Measurements from ENCODE around the gene PROM1. TPM values are rescaled to one million over a fixed set of nuclear protein-coding genes. Genes with fewer than 3 reads are reported as not detected.
A peak's percentile ranks its signal among the peaks of the same experiment; 100 is the strongest.

The PROM1 gene
- total and polyA plus RNA-seq, 4 experiments from 2014 or later, result not detected

DNA sequence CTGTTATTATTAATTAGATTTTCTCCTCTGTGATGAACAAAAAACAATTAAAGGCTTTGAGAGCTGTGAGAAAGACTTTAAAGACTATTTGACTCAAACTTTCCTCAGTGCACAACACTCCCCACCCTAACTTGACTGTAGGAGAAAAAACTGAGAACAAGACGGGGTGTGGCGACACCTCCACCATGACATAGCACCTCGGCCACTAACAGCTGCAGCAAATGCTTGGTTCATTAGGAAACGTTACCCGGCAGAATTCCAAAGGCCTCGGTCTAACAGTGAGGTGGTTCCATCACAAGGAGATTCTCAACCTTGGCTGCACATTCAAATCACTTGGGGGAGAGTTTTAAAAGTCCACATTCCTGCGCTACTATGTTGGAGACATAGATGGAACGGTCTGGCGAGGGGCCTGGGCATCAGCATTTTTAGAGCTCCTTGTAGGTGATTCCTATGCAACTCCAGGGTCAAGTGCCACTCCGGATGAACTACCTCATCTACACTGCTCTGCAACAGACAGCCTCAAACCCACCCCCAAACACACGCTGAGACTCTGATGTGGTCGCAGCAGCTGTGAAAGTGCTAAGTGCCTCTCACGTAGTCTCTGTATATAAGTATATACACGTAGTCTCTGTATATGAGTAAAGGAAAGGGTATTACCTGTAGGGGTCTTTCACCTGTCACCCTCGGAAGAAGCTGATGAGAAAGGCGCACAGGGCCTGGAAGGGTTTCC, 121.9 kb downstream of the PROM1 start:
- Mint-ChIP-seq H3K36me3 (no peaks in the 10 kb centered on the region), H3K27ac (peak overlapping the region in 2 of 7 donors; percentile 3 to 48), H3K9me3 (peaks cover 0 to 7% (median 2%) of the 10 kb centered on the region in 8 donors), H3K4me1 (peaks cover 0 to 6% (median 5%) of the 10 kb centered on the region in 4 donors), H3K4me3 (peak overlapping the region in 2 of 8 donors; percentile 39 to 70), H3K27me3 (peaks cover 7 to 11% of the 10 kb centered on the region in 2 donors)
- Histone ChIP-seq H3K27me3 (ENCODE audit: insufficient read depth, low read length) (no peaks in the 10 kb centered on the region), H3K4me3 (ENCODE audit: low read length in 2 of 2) (no peak overlapping the region), H3K36me3 (ENCODE audit: insufficient read depth, low read length) (no peaks in the 10 kb centered on the region), H3K4me1 (ENCODE audit: insufficient read depth, low read length) (no peaks in the 10 kb centered on the region), H3K9me3 (ENCODE audit: control insufficient read depth in 1 of 2, low read length in 2 of 2) (no peaks in the 10 kb centered on the region), H3K27ac (ENCODE audit: low read depth, low read length) (no peak overlapping the region)
- no peak for DNase-seq
- POLR2A ChIA-PET (ENCODE audit: partially characterized antibody), result no interaction called here
- intact Hi-C loops (cut with micrococcal nuclease), result no loop called here
- CTCF ChIA-PET (ENCODE audit: partially characterized antibody), result interaction anchor here (1.1 to 1.3 kb wide), 2 partner anchors 10 to 157 kb away, joined by 3 read pairs; no protein-coding TSS in a partner anchor

DNA sequence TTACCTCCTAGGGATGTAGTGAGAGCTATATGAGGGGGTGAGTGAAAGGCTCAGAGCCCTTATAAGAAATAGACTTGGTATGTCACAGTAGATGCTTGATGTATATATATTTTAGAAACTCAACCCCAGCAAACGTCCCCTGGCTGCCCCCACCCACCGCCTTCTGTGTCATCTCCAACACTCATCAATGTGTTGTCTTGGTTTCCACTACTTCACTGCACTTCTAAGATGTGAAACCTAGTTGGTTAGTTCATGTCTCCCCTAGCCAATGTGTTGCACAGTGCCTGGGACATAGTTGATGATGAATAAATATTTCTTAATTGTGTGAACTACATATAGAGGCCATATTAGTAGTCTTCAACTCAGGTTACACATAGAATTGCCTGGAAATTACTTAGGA, 125.3 kb downstream of the PROM1 start:
- H3K4me3 ChIP-seq (ENCODE audit: low read length in 2 of 2), result no peak overlapping the region
- DNase-seq, result no peak
- intact Hi-C loops (cut with micrococcal nuclease), result no loop called here
- H3K4me1 Mint-ChIP-seq, result peaks cover 0 to 10% (median 7%) of the 10 kb centered on the region in 4 donors
- no peak overlapping the region for H3K27ac Mint-ChIP-seq
- H3K36me3 ChIP-seq (ENCODE audit: insufficient read depth, low read length), result no peaks in the 10 kb centered on the region
- H3K27me3 Mint-ChIP-seq, result peaks cover 6 to 8% of the 10 kb centered on the region in 2 donors
- no peaks in the 10 kb centered on the region for H3K36me3 Mint-ChIP-seq
- no peaks in the 10 kb centered on the region for H3K27me3 ChIP-seq (ENCODE audit: insufficient read depth, low read length)
- no peaks in the 10 kb centered on the region for H3K4me1 ChIP-seq (ENCODE audit: insufficient read depth, low read length)
- H3K9me3 Mint-ChIP-seq, result no peaks in the 10 kb centered on the region
- H3K9me3 ChIP-seq (ENCODE audit: control insufficient read depth in 1 of 2, low read length in 2 of 2), result no peaks in the 10 kb centered on the region
- H3K27ac ChIP-seq (ENCODE audit: low read depth, low read length), result no peak overlapping the region
- H3K4me3 Mint-ChIP-seq, result no peak overlapping the region
- CTCF ChIA-PET (ENCODE audit: partially characterized antibody), result interaction anchor here (0.8 to 1.1 kb wide), 3 partner anchors 15 to 1708 kb away, joined by 3 read pairs; no protein-coding TSS in a partner anchor
- POLR2A ChIA-PET (ENCODE audit: partially characterized antibody), result no interaction called here

DNA sequence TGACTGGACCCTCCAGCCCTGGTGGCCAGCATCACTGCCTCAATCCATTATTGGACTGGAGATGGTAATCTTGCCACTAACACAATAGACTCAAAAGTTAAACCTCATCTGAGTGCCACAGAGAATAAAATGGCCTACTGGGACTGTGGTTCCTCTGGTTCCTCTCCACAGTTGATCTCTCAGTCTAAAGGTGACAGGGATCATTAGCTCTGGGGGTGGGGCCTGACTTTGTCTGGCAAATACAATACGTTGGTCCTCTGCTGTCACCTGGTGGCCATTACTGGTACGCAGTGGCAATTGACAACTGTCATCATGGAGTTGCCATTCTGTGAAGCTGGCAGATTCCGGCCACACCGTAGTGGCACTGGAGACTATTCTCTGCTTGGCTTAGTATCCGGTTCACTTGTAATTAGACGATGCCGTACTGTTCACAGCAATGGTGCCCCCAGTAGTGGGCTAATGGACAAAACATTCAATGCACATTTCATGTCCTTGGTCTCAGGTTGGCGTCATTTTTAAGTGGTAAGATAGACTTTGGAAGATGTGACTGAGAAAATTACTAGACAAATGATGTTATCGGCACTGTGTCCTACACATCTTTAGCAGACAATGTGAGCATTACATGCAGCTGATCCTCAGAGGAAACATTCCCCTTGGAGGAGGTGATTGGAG, 127.5 kb downstream of the PROM1 start:
- Histone ChIP-seq H3K36me3 (ENCODE audit: insufficient read depth, low read length) (no peaks in the 10 kb centered on the region), H3K27ac (ENCODE audit: low read depth, low read length) (no peak overlapping the region), H3K4me3 (ENCODE audit: low read length in 2 of 2) (no peak overlapping the region), H3K27me3 (ENCODE audit: insufficient read depth, low read length) (no peaks in the 10 kb centered on the region), H3K4me1 (ENCODE audit: insufficient read depth, low read length) (no peaks in the 10 kb centered on the region), H3K9me3 (ENCODE audit: control insufficient read depth in 1 of 2, low read length in 2 of 2) (no peaks in the 10 kb centered on the region)
- no peaks in the 10 kb centered on the region for H3K9me3 Mint-ChIP-seq
- peaks cover 6 to 8% of the 10 kb centered on the region in 2 donors for H3K27me3 Mint-ChIP-seq
- no peaks in the 10 kb centered on the region for H3K36me3 Mint-ChIP-seq
- no peak overlapping the region for H3K4me3 Mint-ChIP-seq
- no peak overlapping the region for H3K27ac Mint-ChIP-seq
- ChIA-PET CTCF (ENCODE audit: partially characterized antibody) (interaction anchor here (0.5 to 3.0 kb wide), 16 partner anchors 14 to 724 kb away, joined by 3 to 30 read pairs (median 3); partner anchors contain the start of gene FGFBP1), POLR2A (ENCODE audit: partially characterized antibody) (no interaction called here)
- intact Hi-C loops (cut with micrococcal nuclease), result loop anchor here (1.0 to 2.0 kb wide), 3 partner anchors 74 to 478 kb away; no protein-coding TSS in a partner anchor
- DNase-seq, result peak; percentile 57 to 75 (median 65)
- peaks cover 0 to 5% (median 3%) of the 10 kb centered on the region in 4 donors for H3K4me1 Mint-ChIP-seq

DNA sequence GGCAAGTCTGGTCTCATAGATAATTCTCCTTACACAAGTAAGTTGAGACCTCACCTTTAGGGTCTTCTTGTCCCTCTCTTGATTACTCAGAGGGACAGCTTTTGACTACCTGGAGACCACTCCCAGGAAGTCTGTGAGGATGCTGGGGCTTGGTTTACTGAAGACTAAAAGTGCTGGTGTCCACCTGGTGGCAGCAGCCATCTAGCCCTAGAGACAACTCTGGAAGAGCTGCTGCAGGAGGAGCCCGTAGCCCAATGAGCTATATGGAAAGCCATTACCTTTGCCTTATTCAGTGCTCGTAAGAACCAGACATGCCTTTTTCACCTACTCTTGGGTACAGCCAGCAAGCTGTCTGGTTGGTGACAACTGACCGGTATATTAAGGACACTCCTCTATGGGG, 128.2 kb downstream of the PROM1 start:
- POLR2A ChIA-PET (ENCODE audit: partially characterized antibody), result no interaction called here
- no peak overlapping the region for H3K27ac Mint-ChIP-seq
- intact Hi-C loops (cut with micrococcal nuclease), result loop anchor here (1.0 to 2.0 kb wide), 3 partner anchors 73 to 477 kb away; no protein-coding TSS in a partner anchor

DNA sequence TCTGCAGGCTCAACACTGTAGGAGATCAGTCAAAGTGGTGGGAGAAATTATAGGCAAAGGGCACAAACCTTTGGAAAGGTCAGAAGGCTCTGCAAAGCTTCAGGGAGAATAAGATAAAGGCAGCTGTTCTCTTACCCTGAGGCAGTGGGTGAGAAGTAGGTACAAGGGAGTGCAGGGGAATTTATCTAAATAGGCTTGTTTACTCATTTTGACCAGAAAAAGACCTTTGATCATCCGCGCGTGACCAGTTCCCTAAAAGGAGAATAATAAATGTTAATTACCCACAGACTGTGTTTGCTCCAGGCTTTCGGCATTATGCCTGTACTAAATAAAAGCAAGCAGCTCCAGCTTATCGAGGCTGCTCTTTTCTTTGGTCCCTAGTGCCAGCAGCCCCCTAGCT, 130.2 kb downstream of the PROM1 start:
- H3K4me3 ChIP-seq (ENCODE audit: low read length in 2 of 2), result no peak overlapping the region
- ChIA-PET CTCF (ENCODE audit: partially characterized antibody) (interaction anchor here (1.6 to 1.9 kb wide), 3 partner anchors 10 to 221 kb away, joined by 5 to 6 read pairs (median 6); no protein-coding TSS in a partner anchor), POLR2A (ENCODE audit: partially characterized antibody) (no interaction called here)
- H3K4me1 ChIP-seq (ENCODE audit: insufficient read depth, low read length), result no peaks in the 10 kb centered on the region
- Mint-ChIP-seq H3K9me3 (no peaks in the 10 kb centered on the region), H3K27ac (no peak overlapping the region), H3K27me3 (peaks cover 0 to 7% of the 10 kb centered on the region in 2 donors), H3K4me1 (peaks cover 0 to 4% (median 3%) of the 10 kb centered on the region in 4 donors), H3K36me3 (no peaks in the 10 kb centered on the region), H3K4me3 (no peak overlapping the region)
- H3K9me3 ChIP-seq (ENCODE audit: control insufficient read depth in 1 of 2, low read length in 2 of 2), result no peaks in the 10 kb centered on the region
- no peak for DNase-seq
- no peaks in the 10 kb centered on the region for H3K36me3 ChIP-seq (ENCODE audit: insufficient read depth, low read length)
- intact Hi-C loops (cut with micrococcal nuclease), result no loop called here
- no peak overlapping the region for H3K27ac ChIP-seq (ENCODE audit: low read depth, low read length)
- no peaks in the 10 kb centered on the region for H3K27me3 ChIP-seq (ENCODE audit: insufficient read depth, low read length)

More for the DNA sequence above, 128.2 kb downstream of the PROM1 start:
- no peaks in the 10 kb centered on the region for H3K27me3 ChIP-seq (ENCODE audit: insufficient read depth, low read length)
- H3K27ac ChIP-seq (ENCODE audit: low read depth, low read length), result no peak overlapping the region
- no peaks in the 10 kb centered on the region for H3K9me3 ChIP-seq (ENCODE audit: control insufficient read depth in 1 of 2, low read length in 2 of 2)
- H3K36me3 ChIP-seq (ENCODE audit: insufficient read depth, low read length), result no peaks in the 10 kb centered on the region
- no peak overlapping the region for H3K4me3 ChIP-seq (ENCODE audit: low read length in 2 of 2)
- DNase-seq, result no peak
- Mint-ChIP-seq H3K4me1 (peaks cover 0 to 4% (median 3%) of the 10 kb centered on the region in 4 donors), H3K4me3 (no peak overlapping the region), H3K9me3 (no peaks in the 10 kb centered on the region), H3K27me3 (peaks cover 6 to 8% of the 10 kb centered on the region in 2 donors), H3K36me3 (no peaks in the 10 kb centered on the region)
- CTCF ChIA-PET (ENCODE audit: partially characterized antibody), result interaction anchor here (0.5 to 3.0 kb wide), 15 partner anchors 13 to 723 kb away, joined by 3 to 30 read pairs (median 3); partner anchors contain the start of gene FGFBP1
- no peaks in the 10 kb centered on the region for H3K4me1 ChIP-seq (ENCODE audit: insufficient read depth, low read length)

DNA sequence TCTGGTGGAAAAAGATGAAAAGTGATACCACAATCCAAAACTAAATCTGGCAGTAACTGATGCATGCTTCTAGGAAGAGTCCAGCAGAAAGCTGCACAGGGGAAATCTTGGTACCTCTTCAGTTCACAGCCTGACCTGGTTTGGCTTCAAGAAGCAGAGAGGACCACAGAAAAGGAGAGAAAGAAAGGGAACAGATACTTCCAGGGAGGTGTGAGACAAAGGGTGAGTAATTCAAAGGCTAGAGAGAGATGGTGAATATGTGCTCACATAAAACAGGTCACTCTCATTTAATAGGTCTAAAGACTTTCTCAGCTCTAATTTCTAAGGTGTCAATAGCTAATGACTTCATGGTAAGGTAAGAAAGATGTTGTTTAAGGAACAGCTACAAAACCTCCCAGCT, 132.0 kb downstream of the PROM1 start:
- POLR2A ChIA-PET (ENCODE audit: partially characterized antibody), result no interaction called here
- H3K9me3 Mint-ChIP-seq, result no peaks in the 10 kb centered on the region
- no peak overlapping the region for H3K4me3 ChIP-seq (ENCODE audit: low read length in 2 of 2)
- no peaks in the 10 kb centered on the region for H3K4me1 ChIP-seq (ENCODE audit: insufficient read depth, low read length)
- no peaks in the 10 kb centered on the region for H3K36me3 ChIP-seq (ENCODE audit: insufficient read depth, low read length)
- no peak overlapping the region for H3K27ac Mint-ChIP-seq
- peaks cover 0 to 5% of the 10 kb centered on the region in 2 donors for H3K27me3 Mint-ChIP-seq
- CTCF ChIA-PET (ENCODE audit: partially characterized antibody), result interaction anchor here (1.4 to 1.9 kb wide), 2 partner anchors 9 to 219 kb away, joined by 3 to 6 read pairs; no protein-coding TSS in a partner anchor
- DNase-seq, result no peak
- no peak overlapping the region for H3K27ac ChIP-seq (ENCODE audit: low read depth, low read length)
- H3K9me3 ChIP-seq (ENCODE audit: control insufficient read depth in 1 of 2, low read length in 2 of 2), result no peaks in the 10 kb centered on the region
- H3K27me3 ChIP-seq (ENCODE audit: insufficient read depth, low read length), result no peaks in the 10 kb centered on the region
- no peaks in the 10 kb centered on the region for H3K36me3 Mint-ChIP-seq
- H3K4me3 Mint-ChIP-seq, result no peak overlapping the region
- intact Hi-C loops (cut with micrococcal nuclease), result no loop called here
- peaks cover 0 to 4% (median 3%) of the 10 kb centered on the region in 4 donors for H3K4me1 Mint-ChIP-seq

DNA sequence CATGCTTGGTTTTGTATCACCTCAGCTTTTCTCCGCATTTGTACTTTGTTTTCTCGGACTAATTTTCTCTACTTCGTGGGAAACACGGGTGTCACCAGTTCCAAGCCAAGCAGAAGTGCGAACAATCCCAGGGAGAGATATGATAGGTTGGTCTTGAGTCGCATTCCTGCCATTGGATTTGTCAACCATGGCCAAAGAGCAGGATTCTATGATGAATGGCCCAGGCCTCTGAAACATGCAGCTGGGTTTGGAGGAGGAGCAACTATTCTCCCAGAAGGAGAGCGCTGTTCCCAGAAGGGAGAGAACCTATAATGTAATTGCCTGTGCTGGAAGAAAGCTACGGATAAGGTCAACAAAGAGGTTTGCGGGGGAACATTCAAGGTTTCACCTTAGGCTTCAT, 135.0 kb downstream of the PROM1 start:
- no peaks in the 10 kb centered on the region for H3K9me3 Mint-ChIP-seq
- CTCF ChIA-PET (ENCODE audit: partially characterized antibody), result interaction anchor here (1.2 kb wide), 1 partner anchor 143 kb away, joined by 4 read pairs; no protein-coding TSS in a partner anchor

More for the DNA sequence above, 135.0 kb downstream of the PROM1 start:
- Histone ChIP-seq H3K27ac (ENCODE audit: low read depth, low read length) (no peak overlapping the region), H3K9me3 (ENCODE audit: control insufficient read depth in 1 of 2, low read length in 2 of 2) (no peaks in the 10 kb centered on the region), H3K36me3 (ENCODE audit: insufficient read depth, low read length) (no peaks in the 10 kb centered on the region), H3K4me1 (ENCODE audit: insufficient read depth, low read length) (no peaks in the 10 kb centered on the region), H3K27me3 (ENCODE audit: insufficient read depth, low read length) (no peaks in the 10 kb centered on the region), H3K4me3 (ENCODE audit: low read length in 2 of 2) (no peak overlapping the region)
- intact Hi-C loops (cut with micrococcal nuclease), result no loop called here
- DNase-seq, result no peak
- no peak overlapping the region for H3K4me3 Mint-ChIP-seq
- POLR2A ChIA-PET (ENCODE audit: partially characterized antibody), result no interaction called here
- H3K27me3 Mint-ChIP-seq, result peaks cover 2% of the 10 kb centered on the region in 2 donors
- H3K36me3 Mint-ChIP-seq, result no peaks in the 10 kb centered on the region
- no peak overlapping the region for H3K27ac Mint-ChIP-seq
- no peaks in the 10 kb centered on the region for H3K4me1 Mint-ChIP-seq

Measured in CD4-positive, alpha-beta memory T cell (primary cell).